GM12872 (cell line): ENCODE data around the gene SEMA4A.

Source experiments
- TF ChIP-seq, protein P1 (sequence below): IDR thresholded peaks from 3 replicates; pipeline ENCODE4 v1.5.1; 2011; ENCODE audit warnings: low read depth, mild to moderate bottlenecking, low read length, moderate library complexity; ENCODE audit not compliant: insufficient read depth

SEMA4A gene

DNA sequence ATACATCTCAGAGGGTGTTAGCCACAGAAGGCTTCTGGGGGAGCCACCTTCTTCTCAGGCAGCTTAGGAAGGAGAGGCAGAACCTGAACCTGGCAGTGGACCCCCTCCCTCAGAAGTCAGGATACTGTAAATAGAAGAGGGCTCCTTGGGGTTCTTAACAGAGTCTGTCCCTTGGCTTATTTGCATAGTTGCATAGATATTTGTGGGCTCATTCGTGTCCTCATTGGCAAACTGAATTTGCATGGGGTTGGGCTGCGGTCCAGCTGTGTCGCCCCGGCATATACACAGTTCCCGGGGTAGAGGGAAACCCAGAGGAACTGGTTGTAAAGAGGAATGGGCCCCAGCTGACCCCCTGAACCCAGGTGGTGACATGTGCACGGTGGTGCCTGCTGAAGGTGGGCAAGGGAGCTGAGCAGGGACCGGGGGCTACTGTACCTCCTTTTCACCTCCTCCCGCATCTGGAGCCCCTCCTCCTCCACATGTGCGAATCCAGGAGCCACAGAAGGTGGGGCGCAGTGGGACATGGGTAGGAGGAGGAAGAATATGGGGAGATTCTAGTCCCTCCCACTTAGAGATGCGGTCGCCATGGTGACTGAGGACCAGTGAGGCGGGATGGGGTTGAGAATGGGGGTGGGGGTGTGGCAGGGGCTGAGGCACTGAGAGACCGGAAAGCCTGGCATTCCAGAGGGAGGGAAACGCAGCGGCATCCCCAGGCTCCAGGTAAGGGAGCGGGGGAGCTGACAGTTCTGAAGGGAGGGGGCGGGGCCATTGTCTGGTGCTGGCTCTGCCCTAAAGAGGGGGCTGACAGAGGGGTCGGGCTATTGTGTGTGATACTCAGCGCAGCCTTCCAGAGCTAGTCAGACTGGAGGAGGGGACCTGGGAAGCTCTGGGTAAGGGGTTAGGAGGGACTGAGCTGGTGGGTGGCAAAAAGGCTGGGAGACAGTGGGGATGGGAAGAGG lies 3.7 kb upstream of the SEMA4A start:
- TF ChIP-seq, protein P1, sequence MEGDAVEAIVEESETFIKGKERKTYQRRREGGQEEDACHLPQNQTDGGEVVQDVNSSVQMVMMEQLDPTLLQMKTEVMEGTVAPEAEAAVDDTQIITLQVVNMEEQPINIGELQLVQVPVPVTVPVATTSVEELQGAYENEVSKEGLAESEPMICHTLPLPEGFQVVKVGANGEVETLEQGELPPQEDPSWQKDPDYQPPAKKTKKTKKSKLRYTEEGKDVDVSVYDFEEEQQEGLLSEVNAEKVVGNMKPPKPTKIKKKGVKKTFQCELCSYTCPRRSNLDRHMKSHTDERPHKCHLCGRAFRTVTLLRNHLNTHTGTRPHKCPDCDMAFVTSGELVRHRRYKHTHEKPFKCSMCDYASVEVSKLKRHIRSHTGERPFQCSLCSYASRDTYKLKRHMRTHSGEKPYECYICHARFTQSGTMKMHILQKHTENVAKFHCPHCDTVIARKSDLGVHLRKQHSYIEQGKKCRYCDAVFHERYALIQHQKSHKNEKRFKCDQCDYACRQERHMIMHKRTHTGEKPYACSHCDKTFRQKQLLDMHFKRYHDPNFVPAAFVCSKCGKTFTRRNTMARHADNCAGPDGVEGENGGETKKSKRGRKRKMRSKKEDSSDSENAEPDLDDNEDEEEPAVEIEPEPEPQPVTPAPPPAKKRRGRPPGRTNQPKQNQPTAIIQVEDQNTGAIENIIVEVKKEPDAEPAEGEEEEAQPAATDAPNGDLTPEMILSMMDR = no peak

GRCh38 chr1:156150333-156151011 lies 2.9 kb upstream of the SEMA4A start:
- TF ChIP-seq, protein P1 = no peak

- TF ChIP-seq, protein P1 = no peak
Measured at GRCh38 chr1:156151093-156151688, 2.2 kb upstream of the SEMA4A start.

DNA sequence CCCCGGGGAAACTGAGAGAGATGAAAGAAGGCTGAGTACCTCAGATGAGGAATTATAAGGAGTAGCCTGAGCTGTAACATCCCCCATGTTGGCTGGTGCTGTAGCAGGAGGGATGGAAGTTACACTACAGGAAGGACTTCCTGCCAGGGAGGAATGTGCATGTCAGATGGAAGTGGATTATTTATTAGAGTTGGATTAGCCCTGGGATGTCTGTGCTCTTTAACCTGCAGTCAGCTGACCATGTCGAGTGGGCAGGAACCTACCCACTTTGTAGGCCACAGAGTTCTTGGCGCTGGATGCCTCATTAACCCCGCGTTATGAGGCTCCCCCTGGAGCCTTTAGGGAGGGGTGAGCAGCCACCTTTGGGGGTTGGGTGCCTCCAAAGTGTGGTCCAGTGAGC lies 757 bp upstream of the SEMA4A start:
- TF ChIP-seq, protein P1 = no peak

DNA sequence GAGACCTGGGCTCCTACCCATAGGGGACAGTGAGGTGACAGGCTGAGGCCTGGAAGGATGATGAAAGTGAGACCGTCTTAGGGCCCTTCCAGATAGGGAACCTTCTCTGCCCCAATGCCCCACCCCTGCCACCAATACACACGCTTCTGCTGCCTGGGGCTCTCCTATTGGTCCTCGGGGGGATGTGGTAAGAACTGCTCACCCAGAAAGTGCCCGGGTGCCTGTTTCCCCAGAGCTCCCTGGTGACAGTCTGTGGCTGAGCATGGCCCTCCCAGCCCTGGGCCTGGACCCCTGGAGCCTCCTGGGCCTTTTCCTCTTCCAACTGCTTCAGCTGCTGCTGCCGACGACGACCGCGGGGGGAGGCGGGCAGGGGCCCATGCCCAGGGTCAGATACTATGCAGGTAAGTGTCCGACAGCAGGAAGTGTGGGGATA lies 948 bp downstream of the SEMA4A start:
- TF ChIP-seq, protein P1 = no peak

DNA sequence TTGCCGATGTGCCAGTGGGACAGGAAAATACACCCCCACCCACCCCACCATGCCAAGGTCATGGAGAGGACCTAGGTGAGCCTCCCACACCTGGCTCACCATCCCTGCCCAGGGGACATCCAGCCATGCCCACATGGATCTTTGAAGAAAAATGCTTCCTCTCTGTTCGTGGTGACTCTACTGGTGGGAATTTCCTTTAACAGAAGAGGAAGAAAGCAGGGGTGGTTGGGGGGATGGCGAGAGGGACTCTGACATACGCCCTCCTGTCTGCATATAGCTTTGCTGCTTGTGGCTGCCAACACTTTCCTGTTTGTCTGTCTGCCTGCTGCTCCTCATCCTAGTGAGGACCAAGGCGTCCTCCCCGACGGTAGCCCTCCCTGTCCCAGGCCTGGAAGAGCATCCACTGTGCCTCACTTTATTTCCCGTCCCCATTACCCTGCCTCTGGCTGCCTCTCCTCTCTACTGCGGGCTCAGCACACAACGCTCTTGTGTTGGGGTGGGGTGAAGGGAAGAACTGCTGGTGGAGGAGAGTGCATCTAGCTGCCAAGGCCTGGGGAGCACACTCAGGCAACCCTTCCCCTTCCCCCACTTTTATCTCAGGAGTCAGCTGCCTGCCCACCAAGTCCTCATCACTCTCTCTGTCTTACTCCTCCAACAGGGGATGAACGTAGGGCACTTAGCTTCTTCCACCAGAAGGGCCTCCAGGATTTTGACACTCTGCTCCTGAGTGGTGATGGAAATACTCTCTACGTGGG lies 2.5 kb downstream of the SEMA4A start:
- TF ChIP-seq, protein P1 = no peak

DNA sequence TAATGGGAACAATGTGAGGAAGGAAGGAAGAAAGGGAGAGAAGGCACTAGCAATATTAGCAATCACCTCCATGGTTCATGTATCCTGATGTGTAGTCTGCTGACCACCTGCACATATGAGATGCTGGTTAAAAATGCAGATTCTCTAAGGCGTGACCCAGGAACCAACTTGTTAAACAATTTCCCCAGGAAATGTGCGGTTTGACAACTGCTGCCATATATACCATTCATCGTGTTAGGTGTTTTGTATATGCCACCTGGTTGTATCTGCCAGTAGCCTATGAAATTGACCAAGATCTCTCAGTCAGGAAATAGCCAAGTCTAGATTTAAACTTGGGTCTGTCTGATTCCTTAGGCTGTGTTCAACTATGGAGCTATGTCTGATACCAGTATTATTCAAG lies 4.1 kb downstream of the SEMA4A start:
- TF ChIP-seq, protein P1 = no peak
